Breast epithelium (tissue), 3 donors: Measurements from ENCODE around the gene PLXNA4.

ENCODE experiments used
- POLR2A ChIP-seq: fragments of 450-650 bp; IDR thresholded peaks from one replicate; pipeline ENCODE4 v1.6.1; 2016; ENCODE audit warnings: antibody characterized with exemption, mild to moderate bottlenecking, moderate library complexity
- POLR2AphosphoS5 ChIP-seq, 3 donors: sonication (generic); formaldehyde crosslinking; IDR thresholded peaks; one replicate each; pipeline ENCODE4 v1.6.1; 2017; ENCODE audit warnings: antibody characterized with exemption in 3 of 3
- TF ChIP-seq, protein P1 (sequence below), 3 donors: fragments of 450-650 bp; IDR thresholded peaks; one replicate each; pipeline ENCODE4 v1.5.1; 2016 to 2017; ENCODE audit warnings: antibody characterized with exemption in 3 of 3, mild to moderate bottlenecking in 3 of 3, moderate library complexity in 3 of 3

DNA sequence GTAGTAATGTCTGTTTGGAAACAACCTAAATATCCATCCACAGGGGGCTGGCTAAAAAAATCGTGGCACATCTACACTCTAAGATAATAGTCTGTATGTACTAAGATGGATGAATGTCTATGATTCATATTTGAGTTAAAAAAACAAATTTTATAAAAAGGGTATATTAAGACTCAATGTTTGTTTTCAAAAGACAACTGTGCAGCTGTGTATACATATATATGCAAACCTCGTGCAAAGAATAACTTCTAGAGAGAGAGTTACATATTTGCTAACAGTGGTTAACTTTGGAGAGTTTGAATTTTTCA is 323.5 kb downstream of the PLXNA4 start:
- TF ChIP-seq, protein P1, sequence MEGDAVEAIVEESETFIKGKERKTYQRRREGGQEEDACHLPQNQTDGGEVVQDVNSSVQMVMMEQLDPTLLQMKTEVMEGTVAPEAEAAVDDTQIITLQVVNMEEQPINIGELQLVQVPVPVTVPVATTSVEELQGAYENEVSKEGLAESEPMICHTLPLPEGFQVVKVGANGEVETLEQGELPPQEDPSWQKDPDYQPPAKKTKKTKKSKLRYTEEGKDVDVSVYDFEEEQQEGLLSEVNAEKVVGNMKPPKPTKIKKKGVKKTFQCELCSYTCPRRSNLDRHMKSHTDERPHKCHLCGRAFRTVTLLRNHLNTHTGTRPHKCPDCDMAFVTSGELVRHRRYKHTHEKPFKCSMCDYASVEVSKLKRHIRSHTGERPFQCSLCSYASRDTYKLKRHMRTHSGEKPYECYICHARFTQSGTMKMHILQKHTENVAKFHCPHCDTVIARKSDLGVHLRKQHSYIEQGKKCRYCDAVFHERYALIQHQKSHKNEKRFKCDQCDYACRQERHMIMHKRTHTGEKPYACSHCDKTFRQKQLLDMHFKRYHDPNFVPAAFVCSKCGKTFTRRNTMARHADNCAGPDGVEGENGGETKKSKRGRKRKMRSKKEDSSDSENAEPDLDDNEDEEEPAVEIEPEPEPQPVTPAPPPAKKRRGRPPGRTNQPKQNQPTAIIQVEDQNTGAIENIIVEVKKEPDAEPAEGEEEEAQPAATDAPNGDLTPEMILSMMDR (IDR thresholded peaks at IDR 0.05), result no peak
- TF ChIP-seq POLR2A (no peak), POLR2AphosphoS5 (IDR thresholded peaks at IDR 0.05) (no peak)
